Vagina (tissue), 2 donors: Measurements from ENCODE around the gene MSL1.

Experiments used
- CTCF ChIP-seq, 3 experiments: fragments of 450-650 bp in 2 of 3; fragments of 200-600 bp in 1 of 3; sonication (generic) in 1 of 3; IDR thresholded peaks; one replicate each; pipeline ENCODE4 v1.5.1; 2017 to 2019; ENCODE audit warnings: antibody characterized with exemption in 3 of 3, mild to moderate bottlenecking in 2 of 3, moderate library complexity in 2 of 3
- POLR2A ChIP-seq, 2 donors: fragments of 450-650 bp; IDR thresholded peaks; one replicate each; pipeline ENCODE4 v1.6.1; 2017; ENCODE audit warnings: antibody characterized with exemption in 2 of 2, mild to moderate bottlenecking in 2 of 2, moderate library complexity in 2 of 2

DNA sequence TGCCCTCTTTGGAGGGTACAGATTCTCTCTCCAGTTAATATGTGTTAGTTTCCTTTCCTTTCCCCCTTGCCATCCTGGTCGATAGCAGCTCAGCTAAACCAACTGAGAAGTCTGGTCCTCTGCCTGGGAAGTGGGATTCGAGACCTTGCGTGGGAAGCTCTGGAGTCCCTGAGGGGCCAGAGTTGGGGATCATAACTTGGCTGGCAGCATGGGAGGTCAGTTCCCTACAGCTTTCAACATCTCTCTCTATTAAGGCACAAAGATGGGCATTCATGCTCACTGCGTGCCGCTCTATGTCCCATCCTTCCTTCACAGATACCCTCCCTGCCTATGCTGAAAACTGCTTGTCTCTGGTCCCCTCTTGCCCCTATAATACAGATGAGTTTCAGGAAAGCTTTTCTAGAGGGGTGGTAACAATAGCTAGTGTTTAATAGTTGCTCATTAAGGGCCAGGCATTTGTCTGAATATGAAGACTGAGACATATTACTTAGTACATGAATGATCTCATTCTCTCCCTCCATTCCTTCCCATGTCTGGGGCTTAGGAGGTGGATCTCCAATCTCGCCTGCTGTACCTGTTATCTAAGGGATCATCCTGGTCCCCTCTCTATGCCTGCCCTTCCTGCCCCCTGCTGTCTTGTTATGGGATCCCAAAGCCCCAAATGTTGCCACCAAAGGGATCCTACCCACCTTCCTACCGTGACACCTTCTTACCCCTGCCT lies 48.2 kb upstream of the MSL1 start:
- no peak for TF ChIP-seq POLR2A (IDR thresholded peaks at IDR 0.05)
- TF ChIP-seq CTCF (IDR thresholded peaks at IDR 0.05), result no peak
